Activated T-helper 1 cell treated with anti-CD3 and anti-CD28 coated beads, Interleukin-2, amount 50 U/mL, for 16 hours (primary cell): ENCODE measurements around the gene AKAP8L.
"Not testable (repeated sequence)": the region's sequence is repeated elsewhere in the genome, so short reads cannot be mapped to it uniquely, and the experiment has no call there.

Experiments
- DNase-seq, 2 donors: peaks; one replicate each; pipeline ENCODE4 v3.0.0-alpha.2; 2020; ENCODE audit warnings: low read depth in 1 of 2, low spot score in 1 of 2

AKAP8L gene

DNA sequence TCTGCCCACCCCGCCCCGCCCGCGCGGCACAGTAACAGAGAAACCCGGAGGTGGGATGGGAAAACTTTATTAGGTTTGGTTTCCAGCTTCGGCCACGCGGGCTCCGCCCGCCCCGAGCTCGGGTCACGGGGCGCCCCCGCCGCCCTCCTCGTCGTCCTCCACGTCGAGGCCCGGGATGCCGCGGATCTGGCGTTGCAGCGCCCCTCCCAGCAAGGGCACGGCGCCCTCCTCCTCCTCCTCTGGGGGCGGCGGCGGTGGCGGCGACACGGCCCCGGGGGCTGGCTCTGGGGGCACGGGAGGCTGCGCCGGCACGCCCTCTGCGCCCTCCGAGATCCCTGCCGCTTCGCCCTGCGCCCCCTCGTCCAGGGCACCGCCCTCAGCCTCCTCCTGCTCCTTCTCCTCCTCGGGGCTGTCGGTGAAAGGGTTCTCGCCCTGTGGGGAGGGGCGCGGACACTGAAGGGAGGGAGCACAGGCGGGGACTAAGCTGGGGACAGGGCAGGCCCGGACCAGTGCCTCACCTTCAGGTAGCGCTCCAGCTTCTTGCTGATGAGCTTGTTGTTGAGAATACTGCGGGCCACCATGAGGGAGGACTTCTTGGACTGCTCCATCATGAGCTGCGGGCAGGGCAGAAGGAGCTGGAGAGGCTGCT lies 38.7 kb downstream of the AKAP8L start:
- DNase-seq = no peak

DNA sequence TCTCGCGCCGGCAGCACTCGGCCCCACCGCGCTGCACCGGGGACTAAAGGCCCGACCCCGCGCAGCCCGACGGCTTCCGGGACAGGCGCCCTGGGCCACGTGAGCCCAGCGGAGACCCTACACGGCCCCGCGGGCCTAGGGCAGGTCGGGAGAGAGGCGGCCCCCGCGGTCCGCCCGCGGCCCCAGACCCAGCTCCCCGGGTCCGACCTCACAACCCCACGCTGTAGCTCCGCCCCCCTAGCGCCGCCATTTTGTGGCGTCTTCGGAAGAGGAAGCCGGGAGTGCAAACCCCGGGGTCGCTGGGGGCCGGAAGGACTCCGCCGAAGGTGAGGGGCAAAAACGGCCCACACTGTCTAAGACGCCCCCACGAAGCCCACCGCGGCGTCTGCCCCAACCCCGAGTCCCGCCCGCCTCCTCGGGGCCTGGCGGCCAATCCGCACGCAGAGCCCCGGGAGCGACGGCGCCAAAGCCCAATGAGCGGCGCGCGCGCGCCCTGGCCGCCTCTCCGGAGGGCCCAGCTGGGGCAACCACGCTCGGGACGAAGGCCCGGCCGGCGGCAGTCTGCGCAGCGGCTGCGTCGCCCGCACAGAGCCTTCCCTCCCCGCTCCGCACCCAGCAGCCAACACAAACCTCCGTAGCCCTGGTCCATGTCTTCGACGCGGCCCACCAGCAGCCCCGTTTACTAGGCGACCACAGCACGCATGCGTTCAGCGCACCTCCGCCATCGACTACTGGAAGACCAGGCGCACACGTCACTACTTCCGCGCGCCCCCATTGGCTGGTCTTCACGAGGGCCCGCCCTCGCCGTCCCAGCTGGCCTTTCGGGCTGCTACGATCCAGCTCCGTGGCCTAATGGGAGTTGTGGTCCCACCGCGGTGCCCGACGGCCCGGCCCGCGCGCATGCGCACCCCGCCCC lies 39.4 kb downstream of the AKAP8L start, which contains the start of gene AKAP8:
Gene AKAP8 (minus strand): TSS at position 705 of the 916 bp plus-strand sequence. CDS start 56 bp downstream, at position 649.
- DNase-seq = peak; percentile 94 to 98

GRCh38 chr19:15378534-15379082 lies 40.2 kb downstream of the AKAP8L start:
- DNase-seq = peak in 1 of 2 donors; percentile 28

DNA sequence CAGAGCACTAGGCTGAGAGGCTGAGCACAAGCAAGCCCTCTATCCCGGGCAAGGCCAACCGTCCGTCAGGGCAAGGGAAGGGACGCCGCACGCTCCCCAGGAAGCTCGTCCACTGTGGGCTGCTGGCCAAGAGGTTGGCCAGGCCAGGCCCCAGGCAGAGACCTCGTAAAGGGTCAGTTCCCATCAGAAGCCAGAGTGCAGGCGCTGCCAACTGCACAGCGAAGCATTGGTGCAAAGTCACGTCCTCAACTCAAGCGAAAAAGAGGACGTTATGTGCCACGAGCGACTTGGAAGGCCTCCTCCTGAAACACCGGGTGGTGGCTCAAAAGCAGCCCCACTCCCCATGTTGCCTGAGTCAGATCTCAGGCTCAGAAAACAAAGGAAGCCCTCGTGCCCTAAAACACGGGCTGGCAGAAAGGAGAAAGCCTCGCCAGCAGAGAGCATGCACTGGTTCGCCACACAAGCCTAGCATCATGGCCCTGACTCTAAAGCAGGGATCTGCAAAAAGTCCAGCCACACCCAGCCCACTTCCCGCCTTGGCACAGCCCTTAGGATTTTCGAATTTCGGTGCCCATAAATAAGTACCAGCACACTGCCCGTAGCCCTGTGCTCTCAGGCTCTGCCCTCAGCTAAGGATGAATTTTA lies 43.9 kb downstream of the AKAP8L start:
- DNase-seq = no peak

- DNase-seq = no peak
These were observed 44.6 kb downstream of the AKAP8L start for GRCh38 chr19:15374105-15374651.

- no peak for DNase-seq
These were observed 45.1 kb downstream of the AKAP8L start for GRCh38 chr19:15373644-15374043.

- no peak for DNase-seq
These were observed 45.9 kb downstream of the AKAP8L start for GRCh38 chr19:15372891-15373301.

GRCh38 chr19:15372470-15372869 lies 46.3 kb downstream of the AKAP8L start:
- no peak for DNase-seq

GRCh38 chr19:15371786-15372380 lies 46.9 kb downstream of the AKAP8L start:
- DNase-seq = no peak

GRCh38 chr19:15371119-15371518 lies 47.7 kb downstream of the AKAP8L start:
- DNase-seq = no peak

- no peak for DNase-seq
These were observed 49.2 kb downstream of the AKAP8L start for GRCh38 chr19:15369594-15369891.

GRCh38 chr19:15368798-15369593 lies 49.8 kb downstream of the AKAP8L start:
- DNase-seq = no peak

- no peak for DNase-seq
These were observed 50.6 kb downstream of the AKAP8L start for GRCh38 chr19:15368051-15368632.

DNA sequence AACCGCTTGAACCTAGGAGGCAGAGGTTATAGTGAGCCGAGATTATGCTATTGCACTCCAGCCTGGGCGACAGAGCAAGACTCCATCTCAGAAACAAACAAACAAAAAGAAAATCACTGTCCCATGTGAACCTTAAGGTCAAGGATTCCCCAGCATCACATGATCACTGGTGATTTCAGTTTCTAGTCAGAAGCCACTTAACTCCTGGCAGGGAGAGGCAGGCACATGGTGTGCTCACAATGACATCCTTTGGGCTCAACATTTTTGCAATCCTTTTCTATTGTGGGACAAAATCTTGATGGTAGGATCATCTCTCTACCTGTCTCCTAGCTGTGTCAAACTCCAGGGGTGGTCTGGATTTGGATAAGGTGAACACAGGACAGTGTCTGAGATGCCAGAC lies 51.3 kb downstream of the AKAP8L start:
- no peak for DNase-seq

DNA sequence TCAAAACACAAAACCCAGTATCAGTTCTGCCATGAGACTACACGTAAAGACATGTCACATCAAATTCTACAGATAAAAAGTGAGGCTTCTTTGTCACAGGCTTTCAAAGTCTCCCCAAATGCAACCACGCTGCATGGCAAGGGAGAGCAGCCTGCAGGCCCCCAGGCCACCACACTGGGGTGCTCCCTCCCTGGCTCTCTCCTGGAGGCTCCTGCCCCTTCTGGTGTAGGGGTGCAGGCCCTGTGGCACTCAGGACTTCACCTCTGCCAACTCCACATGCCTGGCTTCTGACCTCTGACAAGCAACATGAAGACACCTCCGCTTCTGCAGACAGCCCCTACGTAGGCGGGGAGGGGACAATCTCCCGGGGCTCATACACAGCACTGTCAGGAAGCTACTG lies 53.5 kb downstream of the AKAP8L start:
- DNase-seq = no peak

- DNase-seq = not testable (repeated sequence)
These were observed 55.0 kb downstream of the AKAP8L start for GRCh38 chr19:15363791-15364190.

- not testable (repeated sequence) for DNase-seq
These were observed 55.7 kb downstream of the AKAP8L start for GRCh38 chr19:15363048-15363447.

- not testable (repeated sequence) for DNase-seq
These were observed 58.8 kb downstream of the AKAP8L start for GRCh38 chr19:15360015-15360414.

DNA sequence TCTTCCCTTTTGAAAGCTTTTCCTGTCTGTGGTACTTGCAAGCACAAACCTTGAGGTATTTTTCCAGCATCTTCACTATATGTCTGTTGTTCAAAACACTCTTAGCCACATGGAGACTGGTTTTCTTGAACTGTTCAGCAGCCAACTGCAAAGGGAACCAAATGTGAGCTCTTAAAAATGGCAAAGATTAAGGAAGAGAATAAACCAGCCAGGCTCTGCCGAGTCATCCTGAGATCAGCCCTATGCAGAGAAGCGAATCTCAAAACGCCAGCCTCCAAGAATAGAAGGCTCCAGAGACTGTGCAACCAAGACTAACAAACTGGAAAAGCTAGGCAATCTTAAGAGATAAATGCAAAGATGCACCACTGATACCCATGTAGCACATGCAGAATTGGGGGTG lies 59.9 kb downstream of the AKAP8L start:
- DNase-seq = no peak

DNA sequence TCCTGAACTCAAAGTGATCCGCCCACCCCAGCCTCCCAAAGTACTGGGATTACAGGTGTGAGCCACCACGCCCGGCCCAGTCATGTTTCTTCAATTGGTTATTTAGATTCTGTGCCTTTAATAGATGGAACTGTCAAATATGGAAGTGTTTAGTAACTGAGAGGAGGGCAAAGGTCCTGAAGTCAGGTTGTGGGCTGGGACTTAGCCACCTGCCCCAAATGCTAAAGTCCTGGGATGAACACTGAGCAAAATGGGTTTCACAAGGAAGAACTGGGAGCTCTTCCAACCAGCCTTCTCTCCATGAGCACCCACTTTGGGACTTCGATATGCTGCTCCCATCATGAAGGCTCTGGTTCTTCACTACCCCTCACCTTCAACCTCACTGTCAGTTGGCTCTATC lies 60.9 kb downstream of the AKAP8L start:
- no peak for DNase-seq
